HL-60 (cell line): ENCODE results near the gene URGCP.

ENCODE experiments used
- DNase-seq, 2 experiments: peaks; one replicate each; pipeline ENCODE4 v3.0.0-alpha.2; 2010 to 2020; ENCODE audit warnings: low read depth in 1 of 2, low spot score in 1 of 2
- H3K27ac ChIP-seq: fragments of 250-450 bp; sonication (Bioruptor Pico); replicated peaks from 2 replicates; pipeline ENCODE4 v1.5.1; 2020; ENCODE audit warnings: mild to moderate bottlenecking, moderate library complexity
- H3K27me3 ChIP-seq: fragments of 250-450 bp; sonication (Bioruptor Pico); 2 replicates; pipeline ENCODE4 v1.5.1; 2021; ENCODE audit warnings: mild to moderate bottlenecking, moderate library complexity; ENCODE audit not compliant: insufficient read depth, poor library complexity, severe bottlenecking
- H3K4me3 ChIP-seq: replicated peaks from 2 replicates; pipeline ENCODE4 v1.5.1; 2011; ENCODE audit warnings: mild to moderate bottlenecking, control low read depth, low read length; ENCODE audit not compliant: insufficient read depth
- CTCF ChIP-seq: IDR thresholded peaks from one replicate; pipeline ENCODE4 v1.5.1; 2011; ENCODE audit warnings: low read length, control low read depth, inconsistent platforms; ENCODE audit not compliant: insufficient read depth
- GABPA ChIP-seq: IDR thresholded peaks from 2 replicates; pipeline ENCODE4 v1.6.1; 2012; ENCODE audit warnings: low read depth
- POLR2AphosphoS5 ChIP-seq: IDR thresholded peaks from 2 replicates; pipeline ENCODE4 v1.6.1; 2012; ENCODE audit warnings: low read depth
- SPI1 ChIP-seq: IDR thresholded peaks from 2 replicates; pipeline ENCODE4 v1.6.1; 2012; ENCODE audit warnings: low read depth, mild to moderate bottlenecking, borderline replicate concordance
- TF ChIP-seq, protein P1 (sequence below): IDR thresholded peaks from 2 replicates; pipeline ENCODE4 v1.6.1; 2012; ENCODE audit warnings: low read depth; ENCODE audit not compliant: insufficient replicate concordance

The URGCP gene

GRCh38 chr7:43878867-43879266 lies 27.5 kb downstream of the URGCP start:
- TF ChIP-seq GABPA (no peak), SPI1 (no peak), CTCF (no peak), POLR2AphosphoS5 (no peak)
- TF ChIP-seq, protein P1, sequence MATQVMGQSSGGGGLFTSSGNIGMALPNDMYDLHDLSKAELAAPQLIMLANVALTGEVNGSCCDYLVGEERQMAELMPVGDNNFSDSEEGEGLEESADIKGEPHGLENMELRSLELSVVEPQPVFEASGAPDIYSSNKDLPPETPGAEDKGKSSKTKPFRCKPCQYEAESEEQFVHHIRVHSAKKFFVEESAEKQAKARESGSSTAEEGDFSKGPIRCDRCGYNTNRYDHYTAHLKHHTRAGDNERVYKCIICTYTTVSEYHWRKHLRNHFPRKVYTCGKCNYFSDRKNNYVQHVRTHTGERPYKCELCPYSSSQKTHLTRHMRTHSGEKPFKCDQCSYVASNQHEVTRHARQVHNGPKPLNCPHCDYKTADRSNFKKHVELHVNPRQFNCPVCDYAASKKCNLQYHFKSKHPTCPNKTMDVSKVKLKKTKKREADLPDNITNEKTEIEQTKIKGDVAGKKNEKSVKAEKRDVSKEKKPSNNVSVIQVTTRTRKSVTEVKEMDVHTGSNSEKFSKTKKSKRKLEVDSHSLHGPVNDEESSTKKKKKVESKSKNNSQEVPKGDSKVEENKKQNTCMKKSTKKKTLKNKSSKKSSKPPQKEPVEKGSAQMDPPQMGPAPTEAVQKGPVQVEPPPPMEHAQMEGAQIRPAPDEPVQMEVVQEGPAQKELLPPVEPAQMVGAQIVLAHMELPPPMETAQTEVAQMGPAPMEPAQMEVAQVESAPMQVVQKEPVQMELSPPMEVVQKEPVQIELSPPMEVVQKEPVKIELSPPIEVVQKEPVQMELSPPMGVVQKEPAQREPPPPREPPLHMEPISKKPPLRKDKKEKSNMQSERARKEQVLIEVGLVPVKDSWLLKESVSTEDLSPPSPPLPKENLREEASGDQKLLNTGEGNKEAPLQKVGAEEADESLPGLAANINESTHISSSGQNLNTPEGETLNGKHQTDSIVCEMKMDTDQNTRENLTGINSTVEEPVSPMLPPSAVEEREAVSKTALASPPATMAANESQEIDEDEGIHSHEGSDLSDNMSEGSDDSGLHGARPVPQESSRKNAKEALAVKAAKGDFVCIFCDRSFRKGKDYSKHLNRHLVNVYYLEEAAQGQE: no peak
- Histone ChIP-seq H3K27ac (no peak overlapping the region), H3K4me3 (no peak overlapping the region), H3K27me3 (no peaks in the 10 kb centered on the region)
- no peak for DNase-seq

- Histone ChIP-seq H3K27ac (no peak overlapping the region), H3K27me3 (no peaks in the 10 kb centered on the region), H3K4me3 (no peak overlapping the region)
- TF ChIP-seq POLR2AphosphoS5 (no peak), CTCF (no peak), GABPA (no peak), SPI1 (no peak)
- TF ChIP-seq, protein P1: no peak
- DNase-seq: no peak
Measured at GRCh38 chr7:43877968-43878864, 28.2 kb downstream of the URGCP start.

GRCh38 chr7:43876976-43877745 lies 29.2 kb downstream of the URGCP start:
- DNase-seq: no peak
- TF ChIP-seq GABPA: no peak
- TF ChIP-seq CTCF: no peak
- no peak for TF ChIP-seq POLR2AphosphoS5
- TF ChIP-seq, protein P1: no peak
- TF ChIP-seq SPI1: no peak
- no peaks in the 10 kb centered on the region for H3K27me3 ChIP-seq
- H3K27ac ChIP-seq: no peak overlapping the region
- no peak overlapping the region for H3K4me3 ChIP-seq
